K562 (cell line): ENCODE measurements around the gene LY6G6C. TPM values are rescaled to one million over a fixed set of nuclear protein-coding genes. Genes with fewer than 3 reads are reported as not detected.

ENCODE experiments used
- CBFA2T2 ChIP-seq: fragments of 450-650 bp; conservative IDR thresholded peaks from 2 replicates; pipeline ENCODE4 v1.6.1; 2017; ENCODE audit warnings: mild to moderate bottlenecking
- FOXK2 ChIP-seq, 2 experiments: fragments of 450-650 bp; IDR thresholded peaks in 1 of 2; conservative IDR thresholded peaks in 1 of 2; 2 replicates each; pipeline ENCODE4 v1.6.1; 2016; ENCODE audit warnings: low read depth in 2 of 2, mild to moderate bottlenecking in 1 of 2
- HDGF ChIP-seq: fragments of 450-650 bp; IDR thresholded peaks from 2 replicates; pipeline ENCODE4 v1.6.1; 2016
- JUN ChIP-seq, 2 experiments: sonication (generic) in 1 of 2; formaldehyde crosslinking in 1 of 2; IDR thresholded peaks; 2 replicates each; pipeline versions ENCODE4 v1.6.1 to v1.8.0; 2012 to 2022; ENCODE audit warnings: borderline replicate concordance in 2 of 2, mild to moderate bottlenecking in 2 of 2, improper control_type of control experiment in 1 of 2, low read depth in 1 of 2, low read length in 1 of 2, missing genetic modification reagents in 1 of 2
- MXI1 ChIP-seq: IDR thresholded peaks from 2 replicates; pipeline ENCODE4 v1.6.1; 2011; ENCODE audit warnings: low read depth, mild to moderate bottlenecking, improper control_type of control experiment, low read length
- MYNN ChIP-seq, 2 experiments: sonication (generic); formaldehyde crosslinking in 1 of 2; IDR thresholded peaks; 2 replicates each; pipeline versions ENCODE4 v1.5.0 to v1.6.1; 2016 to 2020; ENCODE audit warnings: antibody characterized with exemption in 1 of 2, missing genetic modification reagents in 1 of 2
- NFIC ChIP-seq: fragments of 450-650 bp; IDR thresholded peaks from 2 replicates; pipeline ENCODE4 v1.6.1; 2017; ENCODE audit warnings: mild to moderate bottlenecking, inconsistent platforms
- OTX1 ChIP-seq: fragments of 450-650 bp; formaldehyde crosslinking; IDR thresholded peaks from 2 replicates; pipeline ENCODE4 v1.4.0; 2022; ENCODE audit warnings: mild to moderate bottlenecking
- RBFOX2 ChIP-seq: fragments of 200-400 bp; formaldehyde crosslinking; IDR thresholded peaks from 2 replicates; pipeline ENCODE4 v1.6.1; 2017; ENCODE audit warnings: low read depth, mild to moderate bottlenecking, low read length, moderate library complexity
- STAG1 ChIP-seq: sonication (generic); formaldehyde crosslinking; IDR thresholded peaks from 2 replicates; pipeline ENCODE4 v1.5.0; 2020; ENCODE audit warnings: missing genetic modification reagents, borderline replicate concordance
- polyA plus RNA-seq, 8 experiments: library from polyadenylated mRNA; depleted of rRNA in 4 of 8; stranded (reverse) in 5 of 8; unstranded in 3 of 8; fragments of >200 nt; fragmentation: Nextera tagmentation in 2 of 8; fragmentation: Illumina TruSeq in 1 of 8; extraction: Ambion mirVana in 2 of 8; extraction: Trizol in 1 of 8; gene quantifications; 2 replicates each; pipeline versions ENCODE4 v1.2.1 to v1.2.3, GENCODE V29; 2011 to 2014; ENCODE audit warnings: inconsistent platforms in 1 of 8, missing spikeins in 1 of 8
- total RNA-seq, 7 experiments: library from RNA; depleted of rRNA in 6 of 7; stranded (reverse); fragments of >200 nt in 6 of 7; fragmentation: Illumina TruSeq in 2 of 7; extraction: Trizol in 2 of 7; gene quantifications; 2 replicates each; pipeline versions ENCODE4 v1.2.1 to v1.2.3, GENCODE V29; 2011 to 2021; ENCODE audit warnings: low replicate concordance in 1 of 7
- TF ChIP-seq, protein P1 (sequence below): sonication (generic); formaldehyde crosslinking; IDR thresholded peaks from 2 replicates; pipeline ENCODE4 v1.4.0; 2020; ENCODE audit warnings: mild to moderate bottlenecking, missing genetic modification reagents
- TF ChIP-seq, protein P2 (sequence below): fragments of 450-650 bp; IDR thresholded peaks from 2 replicates; pipeline ENCODE4 v1.6.1; 2017; ENCODE audit warnings: antibody characterized with exemption, mild to moderate bottlenecking
- TF ChIP-seq, protein P3 (sequence below), 2 experiments: IDR thresholded peaks in 1 of 2; conservative IDR thresholded peaks in 1 of 2; 2 replicates each; pipeline ENCODE4 v1.6.1; 2016; ENCODE audit warnings: low read depth in 2 of 2, mild to moderate bottlenecking in 1 of 2, missing compliant biosample characterization in 1 of 2, missing genetic modification characterization in 1 of 2, moderate library complexity in 1 of 2
- TF ChIP-seq, protein P4 (sequence below), 3 experiments: IDR thresholded peaks in 2 of 3; conservative IDR thresholded peaks in 1 of 3; 2 replicates each; pipeline ENCODE4 v1.5.1; 2011 to 2012; ENCODE audit warnings: low read length in 3 of 3, mild to moderate bottlenecking in 3 of 3, control low read depth in 2 of 3, improper control_type of control experiment in 1 of 3, inconsistent platforms in 1 of 3, low read depth in 1 of 3, mixed read lengths in 1 of 3, moderate library complexity in 1 of 3; ENCODE audit not compliant: insufficient read depth in 2 of 3

LY6G6C gene
- total and polyA plus RNA-seq, 9 of the 15 experiments (the other 6 are each of a cell fraction or from before 2014, with no cell fraction given) = 0.06 to 0.20 TPM; not detected in 7

DNA sequence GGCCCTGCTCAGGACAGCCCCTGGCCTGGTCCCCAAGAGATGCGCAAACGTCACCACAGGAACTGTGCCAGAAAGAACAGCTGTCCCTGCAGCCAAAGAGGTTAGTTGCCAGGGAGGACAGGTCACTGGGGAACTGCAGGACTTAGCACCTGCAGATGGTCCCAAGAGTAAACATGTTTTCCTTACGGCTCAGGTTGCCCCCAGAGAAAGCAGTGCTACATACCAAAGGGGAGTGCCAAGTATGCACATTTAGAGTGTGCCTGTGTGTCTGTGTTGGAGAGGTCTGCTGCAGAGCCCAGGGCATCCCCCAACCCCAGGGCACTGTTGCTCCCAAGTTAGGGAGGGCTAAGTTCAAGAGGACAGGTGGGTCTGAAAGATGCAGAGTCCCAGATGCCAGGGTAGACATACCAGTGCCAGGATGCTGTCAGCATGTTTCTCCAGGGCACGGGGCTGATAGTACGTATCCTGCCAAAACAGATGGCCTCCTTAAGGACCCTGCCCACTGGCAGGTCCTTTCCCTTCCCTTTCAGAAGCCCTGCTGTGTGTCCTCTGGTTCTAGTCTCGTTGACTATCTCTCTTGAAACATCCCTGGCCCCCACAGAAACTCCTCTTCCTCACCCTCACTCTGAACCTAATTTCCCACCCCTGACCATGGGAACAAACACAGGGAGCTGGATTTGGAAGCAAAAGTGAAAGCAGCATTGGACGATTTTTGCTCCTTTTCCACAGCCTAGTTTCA is 19.7 kb downstream of the LY6G6C start (continued):
- TF ChIP-seq, protein P1, sequence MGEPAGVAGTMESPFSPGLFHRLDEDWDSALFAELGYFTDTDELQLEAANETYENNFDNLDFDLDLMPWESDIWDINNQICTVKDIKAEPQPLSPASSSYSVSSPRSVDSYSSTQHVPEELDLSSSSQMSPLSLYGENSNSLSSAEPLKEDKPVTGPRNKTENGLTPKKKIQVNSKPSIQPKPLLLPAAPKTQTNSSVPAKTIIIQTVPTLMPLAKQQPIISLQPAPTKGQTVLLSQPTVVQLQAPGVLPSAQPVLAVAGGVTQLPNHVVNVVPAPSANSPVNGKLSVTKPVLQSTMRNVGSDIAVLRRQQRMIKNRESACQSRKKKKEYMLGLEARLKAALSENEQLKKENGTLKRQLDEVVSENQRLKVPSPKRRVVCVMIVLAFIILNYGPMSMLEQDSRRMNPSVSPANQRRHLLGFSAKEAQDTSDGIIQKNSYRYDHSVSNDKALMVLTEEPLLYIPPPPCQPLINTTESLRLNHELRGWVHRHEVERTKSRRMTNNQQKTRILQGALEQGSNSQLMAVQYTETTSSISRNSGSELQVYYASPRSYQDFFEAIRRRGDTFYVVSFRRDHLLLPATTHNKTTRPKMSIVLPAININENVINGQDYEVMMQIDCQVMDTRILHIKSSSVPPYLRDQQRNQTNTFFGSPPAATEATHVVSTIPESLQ (CRISPR knock-in tag) = 0 out of 2 replicates have a peak, but pooled peaks have one; percentile 57
- TF ChIP-seq, protein P2, sequence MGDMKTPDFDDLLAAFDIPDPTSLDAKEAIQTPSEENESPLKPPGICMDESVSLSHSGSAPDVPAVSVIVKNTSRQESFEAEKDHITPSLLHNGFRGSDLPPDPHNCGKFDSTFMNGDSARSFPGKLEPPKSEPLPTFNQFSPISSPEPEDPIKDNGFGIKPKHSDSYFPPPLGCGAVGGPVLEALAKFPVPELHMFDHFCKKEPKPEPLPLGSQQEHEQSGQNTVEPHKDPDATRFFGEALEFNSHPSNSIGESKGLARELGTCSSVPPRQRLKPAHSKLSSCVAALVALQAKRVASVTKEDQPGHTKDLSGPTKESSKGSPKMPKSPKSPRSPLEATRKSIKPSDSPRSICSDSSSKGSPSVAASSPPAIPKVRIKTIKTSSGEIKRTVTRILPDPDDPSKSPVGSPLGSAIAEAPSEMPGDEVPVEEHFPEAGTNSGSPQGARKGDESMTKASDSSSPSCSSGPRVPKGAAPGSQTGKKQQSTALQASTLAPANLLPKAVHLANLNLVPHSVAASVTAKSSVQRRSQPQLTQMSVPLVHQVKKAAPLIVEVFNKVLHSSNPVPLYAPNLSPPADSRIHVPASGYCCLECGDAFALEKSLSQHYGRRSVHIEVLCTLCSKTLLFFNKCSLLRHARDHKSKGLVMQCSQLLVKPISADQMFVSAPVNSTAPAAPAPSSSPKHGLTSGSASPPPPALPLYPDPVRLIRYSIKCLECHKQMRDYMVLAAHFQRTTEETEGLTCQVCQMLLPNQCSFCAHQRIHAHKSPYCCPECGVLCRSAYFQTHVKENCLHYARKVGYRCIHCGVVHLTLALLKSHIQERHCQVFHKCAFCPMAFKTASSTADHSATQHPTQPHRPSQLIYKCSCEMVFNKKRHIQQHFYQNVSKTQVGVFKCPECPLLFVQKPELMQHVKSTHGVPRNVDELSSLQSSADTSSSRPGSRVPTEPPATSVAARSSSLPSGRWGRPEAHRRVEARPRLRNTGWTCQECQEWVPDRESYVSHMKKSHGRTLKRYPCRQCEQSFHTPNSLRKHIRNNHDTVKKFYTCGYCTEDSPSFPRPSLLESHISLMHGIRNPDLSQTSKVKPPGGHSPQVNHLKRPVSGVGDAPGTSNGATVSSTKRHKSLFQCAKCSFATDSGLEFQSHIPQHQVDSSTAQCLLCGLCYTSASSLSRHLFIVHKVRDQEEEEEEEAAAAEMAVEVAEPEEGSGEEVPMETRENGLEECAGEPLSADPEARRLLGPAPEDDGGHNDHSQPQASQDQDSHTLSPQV = 0 out of 2 replicates have a peak, but pooled peaks have one; percentile 21
- TF ChIP-seq HDGF = 0 out of 2 replicates have a peak, but pooled peaks have one; percentile 76
- TF ChIP-seq FOXK2 (conservative IDR thresholded peaks at IDR 0.05 in 1 of 2, IDR thresholded peaks at IDR 0.05 in 1 of 2; ENCODE audit: low read depth in 2 of 2) = 0 out of 4 replicates have a peak, but pooled peaks of 1 of the 2 experiments have one; percentile 11
- TF ChIP-seq RBFOX2 = no peak
- 0 out of 2 replicates have a peak, but pooled peaks have one; percentile 2 for TF ChIP-seq STAG1 (CRISPR knock-in tag)
- TF ChIP-seq, protein P3, sequence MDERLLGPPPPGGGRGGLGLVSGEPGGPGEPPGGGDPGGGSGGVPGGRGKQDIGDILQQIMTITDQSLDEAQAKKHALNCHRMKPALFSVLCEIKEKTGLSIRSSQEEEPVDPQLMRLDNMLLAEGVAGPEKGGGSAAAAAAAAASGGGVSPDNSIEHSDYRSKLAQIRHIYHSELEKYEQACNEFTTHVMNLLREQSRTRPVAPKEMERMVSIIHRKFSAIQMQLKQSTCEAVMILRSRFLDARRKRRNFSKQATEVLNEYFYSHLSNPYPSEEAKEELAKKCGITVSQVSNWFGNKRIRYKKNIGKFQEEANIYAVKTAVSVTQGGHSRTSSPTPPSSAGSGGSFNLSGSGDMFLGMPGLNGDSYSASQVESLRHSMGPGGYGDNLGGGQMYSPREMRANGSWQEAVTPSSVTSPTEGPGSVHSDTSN (CRISPR knock-in tag; IDR thresholded peaks at IDR 0.05; ENCODE audit: low read depth) = no peak
- TF ChIP-seq, protein P3 (tag; conservative IDR thresholded peaks at IDR 0.05; ENCODE audit: low read depth) = no peak
- no peak for TF ChIP-seq JUN (IDR thresholded peaks at IDR 0.05; ENCODE audit: borderline replicate concordance, low read depth, low read length)
- TF ChIP-seq JUN (CRISPR knock-in tag; IDR thresholded peaks at IDR 0.05; ENCODE audit: borderline replicate concordance) = peak; percentile 89; the same call in 1 of the 2 replicates
- TF ChIP-seq, protein P4, sequence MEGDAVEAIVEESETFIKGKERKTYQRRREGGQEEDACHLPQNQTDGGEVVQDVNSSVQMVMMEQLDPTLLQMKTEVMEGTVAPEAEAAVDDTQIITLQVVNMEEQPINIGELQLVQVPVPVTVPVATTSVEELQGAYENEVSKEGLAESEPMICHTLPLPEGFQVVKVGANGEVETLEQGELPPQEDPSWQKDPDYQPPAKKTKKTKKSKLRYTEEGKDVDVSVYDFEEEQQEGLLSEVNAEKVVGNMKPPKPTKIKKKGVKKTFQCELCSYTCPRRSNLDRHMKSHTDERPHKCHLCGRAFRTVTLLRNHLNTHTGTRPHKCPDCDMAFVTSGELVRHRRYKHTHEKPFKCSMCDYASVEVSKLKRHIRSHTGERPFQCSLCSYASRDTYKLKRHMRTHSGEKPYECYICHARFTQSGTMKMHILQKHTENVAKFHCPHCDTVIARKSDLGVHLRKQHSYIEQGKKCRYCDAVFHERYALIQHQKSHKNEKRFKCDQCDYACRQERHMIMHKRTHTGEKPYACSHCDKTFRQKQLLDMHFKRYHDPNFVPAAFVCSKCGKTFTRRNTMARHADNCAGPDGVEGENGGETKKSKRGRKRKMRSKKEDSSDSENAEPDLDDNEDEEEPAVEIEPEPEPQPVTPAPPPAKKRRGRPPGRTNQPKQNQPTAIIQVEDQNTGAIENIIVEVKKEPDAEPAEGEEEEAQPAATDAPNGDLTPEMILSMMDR (IDR thresholded peaks at IDR 0.05 in 2 of 3, conservative IDR thresholded peaks at IDR 0.05 in 1 of 3; ENCODE audit: insufficient read depth in 2 of 3, low read depth in 1 of 3, low read length in 3 of 3) = no peak
- peak; percentile 69 for TF ChIP-seq NFIC
- 0 out of 2 replicates have a peak, but pooled peaks have one; percentile 53 for TF ChIP-seq OTX1 (CRISPR knock-in tag)
- peak; percentile 38; the same call in 1 of the 2 replicates for TF ChIP-seq MYNN (IDR thresholded peaks at IDR 0.05)
- TF ChIP-seq MYNN (CRISPR knock-in tag; IDR thresholded peaks at IDR 0.05) = no peak
- no peak for TF ChIP-seq MXI1
- TF ChIP-seq CBFA2T2 = no peak
